ENCODE results near the gene ADAMTSL2.

The ADAMTSL2 gene

DNA sequence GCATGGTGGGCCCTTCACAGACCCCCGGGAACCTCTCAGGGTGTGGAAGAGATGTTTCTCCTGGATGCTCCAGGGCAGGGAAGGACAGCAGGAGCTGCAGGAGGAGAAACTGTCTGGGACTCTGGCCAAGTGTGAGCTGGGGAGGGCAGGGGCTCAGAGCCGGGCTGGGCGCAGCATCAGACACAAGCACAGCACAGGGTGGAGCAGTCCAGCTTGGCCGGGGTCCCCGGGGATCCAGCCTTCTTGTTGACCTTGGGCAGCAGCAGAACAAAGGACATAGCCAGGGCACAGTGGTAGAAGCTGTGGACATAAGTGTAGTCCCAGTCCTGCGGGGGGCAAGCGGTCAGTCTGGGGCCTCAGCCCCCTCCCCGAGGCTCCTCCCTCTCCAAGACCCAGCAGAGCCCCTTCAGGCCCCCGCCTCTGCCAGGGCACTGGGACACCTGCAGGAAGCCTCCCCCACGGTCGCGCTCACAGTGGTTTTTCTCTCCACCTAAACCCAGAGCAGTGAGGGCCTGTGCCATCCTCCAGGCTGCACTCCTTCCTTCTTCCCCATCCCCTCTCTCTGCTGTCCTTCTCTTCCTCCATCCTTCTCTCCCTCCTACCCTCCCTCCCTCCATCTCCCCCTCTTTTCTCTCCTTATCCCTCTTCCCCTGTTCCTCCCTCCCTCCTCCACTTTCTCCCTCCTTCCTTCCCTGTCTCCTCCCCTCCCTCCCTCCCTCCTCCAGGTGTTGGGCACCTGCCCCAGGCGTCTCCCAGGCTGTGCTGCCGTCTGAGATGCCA, 19.9 kb upstream of the ADAMTSL2 start:
- Histone ChIP-seq H3K27ac (ENCODE audit: low read depth, low read length) (no peak overlapping the region), H3K27me3 (ENCODE audit: control insufficient read depth, low read length) (no peaks in the 10 kb centered on the region), H3K4me2 (ENCODE audit: low read length) (no peak overlapping the region), H3K79me2 (ENCODE audit: control insufficient read depth, low read length) (no peaks in the 10 kb centered on the region), H3F3A (ENCODE audit: control insufficient read depth, insufficient read depth) (0 out of 2 replicates have a peak, but pooled peaks cover 5% of the 10 kb centered on the region), H3K9me2 (replicated peaks; ENCODE audit: control insufficient read depth, low read length) (no peaks in the 10 kb centered on the region), H3K4me1 (ENCODE audit: control insufficient read depth, low read length) (no peaks in the 10 kb centered on the region), H3K4me3 (ENCODE audit: low read length) (no peak overlapping the region), H3K36me3 (ENCODE audit: control insufficient read depth, low read length) (no peaks in the 10 kb centered on the region), H4K20me1 (ENCODE audit: control insufficient read depth, insufficient read depth, low read depth, low read length) (no peaks in the 10 kb centered on the region), H3K9me3 (ENCODE audit: control insufficient read depth, insufficient read depth, low read length) (peaks cover 12% of the 10 kb centered on the region; the same call in 1 of the 2 replicates)
- TF ChIP-seq, protein P1, sequence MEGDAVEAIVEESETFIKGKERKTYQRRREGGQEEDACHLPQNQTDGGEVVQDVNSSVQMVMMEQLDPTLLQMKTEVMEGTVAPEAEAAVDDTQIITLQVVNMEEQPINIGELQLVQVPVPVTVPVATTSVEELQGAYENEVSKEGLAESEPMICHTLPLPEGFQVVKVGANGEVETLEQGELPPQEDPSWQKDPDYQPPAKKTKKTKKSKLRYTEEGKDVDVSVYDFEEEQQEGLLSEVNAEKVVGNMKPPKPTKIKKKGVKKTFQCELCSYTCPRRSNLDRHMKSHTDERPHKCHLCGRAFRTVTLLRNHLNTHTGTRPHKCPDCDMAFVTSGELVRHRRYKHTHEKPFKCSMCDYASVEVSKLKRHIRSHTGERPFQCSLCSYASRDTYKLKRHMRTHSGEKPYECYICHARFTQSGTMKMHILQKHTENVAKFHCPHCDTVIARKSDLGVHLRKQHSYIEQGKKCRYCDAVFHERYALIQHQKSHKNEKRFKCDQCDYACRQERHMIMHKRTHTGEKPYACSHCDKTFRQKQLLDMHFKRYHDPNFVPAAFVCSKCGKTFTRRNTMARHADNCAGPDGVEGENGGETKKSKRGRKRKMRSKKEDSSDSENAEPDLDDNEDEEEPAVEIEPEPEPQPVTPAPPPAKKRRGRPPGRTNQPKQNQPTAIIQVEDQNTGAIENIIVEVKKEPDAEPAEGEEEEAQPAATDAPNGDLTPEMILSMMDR (IDR thresholded peaks at IDR 0.05; ENCODE audit: low read depth, low read length, poor library complexity, severe bottlenecking), result no peak
- no peak for TF ChIP-seq EZH2phosphoT487 (IDR thresholded peaks at IDR 0.05; ENCODE audit: borderline replicate concordance, low read length)

DNA sequence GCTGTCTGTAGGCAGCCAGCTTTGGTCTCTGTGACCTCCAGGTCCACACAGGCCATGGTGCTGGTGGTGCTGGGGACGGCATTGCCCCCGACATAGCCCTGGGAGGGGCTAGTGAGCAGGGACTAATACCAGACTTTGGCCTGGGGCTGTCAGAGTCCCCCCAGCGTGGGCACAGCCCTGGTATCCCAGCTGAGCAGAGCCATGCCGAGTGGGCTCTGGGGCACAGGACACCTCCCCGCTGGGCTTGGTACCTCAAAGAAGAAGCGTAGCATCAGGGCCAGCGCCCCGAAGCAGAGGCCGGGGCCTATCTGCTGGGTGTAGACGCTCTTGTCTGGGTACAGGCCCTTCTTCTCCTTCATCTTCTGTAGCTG, 19.3 kb upstream of the ADAMTSL2 start:
- Histone ChIP-seq H3K79me2 (ENCODE audit: control insufficient read depth, low read length) (no peaks in the 10 kb centered on the region), H3K4me1 (ENCODE audit: control insufficient read depth, low read length) (no peaks in the 10 kb centered on the region), H3K4me3 (ENCODE audit: low read length) (no peak overlapping the region), H4K20me1 (ENCODE audit: control insufficient read depth, insufficient read depth, low read depth, low read length) (no peaks in the 10 kb centered on the region), H3K4me2 (ENCODE audit: low read length) (no peak overlapping the region), H3K27me3 (ENCODE audit: control insufficient read depth, low read length) (no peaks in the 10 kb centered on the region), H3K9me2 (replicated peaks; ENCODE audit: control insufficient read depth, low read length) (no peaks in the 10 kb centered on the region), H3K27ac (ENCODE audit: low read depth, low read length) (no peak overlapping the region), H3K36me3 (ENCODE audit: control insufficient read depth, low read length) (no peaks in the 10 kb centered on the region), H3K9me3 (ENCODE audit: control insufficient read depth, insufficient read depth, low read length) (peaks cover 12% of the 10 kb centered on the region; the same call in 1 of the 2 replicates), H3F3A (ENCODE audit: control insufficient read depth, insufficient read depth) (0 out of 2 replicates have a peak, but pooled peaks cover 5% of the 10 kb centered on the region)
- TF ChIP-seq EZH2phosphoT487 (IDR thresholded peaks at IDR 0.05; ENCODE audit: borderline replicate concordance, low read length), result no peak
- TF ChIP-seq, protein P1 (IDR thresholded peaks at IDR 0.05; ENCODE audit: low read depth, low read length, poor library complexity, severe bottlenecking), result no peak

GRCh38 chr9:133515615-133516255, 18.8 kb upstream of the ADAMTSL2 start:
- H3K27ac ChIP-seq (ENCODE audit: low read depth, low read length), result no peak overlapping the region
- H3K4me2 ChIP-seq (ENCODE audit: low read length), result no peak overlapping the region
- no peaks in the 10 kb centered on the region for H3K4me1 ChIP-seq (ENCODE audit: control insufficient read depth, low read length)
- H3K27me3 ChIP-seq (ENCODE audit: control insufficient read depth, low read length), result no peaks in the 10 kb centered on the region
- no peaks in the 10 kb centered on the region for H3K36me3 ChIP-seq (ENCODE audit: control insufficient read depth, low read length)
- H3K4me3 ChIP-seq (ENCODE audit: low read length), result no peak overlapping the region
- TF ChIP-seq EZH2phosphoT487 (IDR thresholded peaks at IDR 0.05; ENCODE audit: borderline replicate concordance, low read length), result no peak
- TF ChIP-seq, protein P1 (IDR thresholded peaks at IDR 0.05; ENCODE audit: low read depth, low read length, poor library complexity, severe bottlenecking), result no peak
- 0 out of 2 replicates have a peak, but pooled peaks cover 5% of the 10 kb centered on the region for H3F3A ChIP-seq (ENCODE audit: control insufficient read depth, insufficient read depth)
- no peaks in the 10 kb centered on the region for H3K79me2 ChIP-seq (ENCODE audit: control insufficient read depth, low read length)
- H3K9me2 ChIP-seq (replicated peaks; ENCODE audit: control insufficient read depth, low read length), result no peaks in the 10 kb centered on the region
- H4K20me1 ChIP-seq (ENCODE audit: control insufficient read depth, insufficient read depth, low read depth, low read length), result no peaks in the 10 kb centered on the region
- H3K9me3 ChIP-seq (ENCODE audit: control insufficient read depth, insufficient read depth, low read length), result peaks cover 12% of the 10 kb centered on the region; the same call in 1 of the 2 replicates

All from DOHH2 (cell line).